H9 (cell line): ENCODE measurements around the gene WRAP73. TPM values are rescaled to one million over a fixed set of nuclear protein-coding genes. Genes with fewer than 3 reads are reported as not detected.

Source experiments
- DNase-seq: peaks from one replicate; pipeline ENCODE4 v3.0.0-alpha.2; 2017
- H2AFZ ChIP-seq: one replicate; pipeline ENCODE4 v1.6.1; 2013; ENCODE audit warnings: mild to moderate bottlenecking, low read length, control low read depth, moderate library complexity
- H2AK5ac ChIP-seq: 2 replicates; pipeline ENCODE4 v1.6.1; 2013; ENCODE audit warnings: low read length, control low read depth, mixed read lengths; ENCODE audit not compliant: insufficient read length
- H2BK120ac ChIP-seq: one replicate; pipeline ENCODE4 v1.6.1; 2013; ENCODE audit warnings: low read depth, mild to moderate bottlenecking, low read length, control low read depth, inconsistent platforms; ENCODE audit not compliant: poor library complexity, severe bottlenecking
- H2BK12ac ChIP-seq: 2 replicates; pipeline ENCODE4 v1.6.1; 2013; ENCODE audit warnings: low read length, control low read depth, mixed read lengths, low read depth; ENCODE audit not compliant: insufficient read length
- H2BK15ac ChIP-seq: 2 replicates; pipeline ENCODE4 v1.6.1; 2013; ENCODE audit warnings: low read depth, low read length, control low read depth
- H2BK20ac ChIP-seq: one replicate; pipeline ENCODE4 v1.6.1; 2013; ENCODE audit warnings: low read depth, mild to moderate bottlenecking, low read length, control low read depth, inconsistent platforms; ENCODE audit not compliant: poor library complexity, severe bottlenecking
- H2BK5ac ChIP-seq: 2 replicates; pipeline ENCODE4 v1.6.1; 2013; ENCODE audit warnings: low read length, control low read depth, mixed read lengths; ENCODE audit not compliant: insufficient read length
- H3K14ac ChIP-seq: 2 replicates; pipeline ENCODE4 v1.6.1; 2013; ENCODE audit warnings: low read length, control low read depth; ENCODE audit not compliant: insufficient read depth
- H3K18ac ChIP-seq: 2 replicates; pipeline ENCODE4 v1.6.1; 2013; ENCODE audit warnings: low read depth, mild to moderate bottlenecking, mixed read lengths, low read length, control low read depth; ENCODE audit not compliant: insufficient read length
- H3K23ac ChIP-seq: 2 replicates; pipeline ENCODE4 v1.6.1; 2013; ENCODE audit warnings: low read length, control low read depth, mixed read lengths, low read depth; ENCODE audit not compliant: insufficient read length
- H3K23me2 ChIP-seq: 2 replicates; pipeline ENCODE4 v1.6.1; 2013; ENCODE audit warnings: low read depth, mild to moderate bottlenecking, mixed read lengths, low read length, control low read depth; ENCODE audit not compliant: insufficient read length, poor library complexity, severe bottlenecking
- H3K27ac ChIP-seq: 2 replicates; pipeline ENCODE4 v1.5.1; 2013; ENCODE audit warnings: low read length, control low read depth, mixed read lengths, low read depth; ENCODE audit not compliant: insufficient read length
- H3K27me3 ChIP-seq: 2 replicates; pipeline ENCODE4 v1.6.1; 2013; ENCODE audit warnings: low read length, control low read depth, inconsistent platforms; ENCODE audit not compliant: insufficient read depth
- H3K4ac ChIP-seq: 2 replicates; pipeline ENCODE4 v1.6.1; 2013; ENCODE audit warnings: low read depth, mild to moderate bottlenecking, control low read depth, inconsistent platforms, low read length, moderate library complexity
- H3K4me1 ChIP-seq: 2 replicates; pipeline ENCODE4 v1.6.1; 2013; ENCODE audit warnings: low read length, control low read depth, inconsistent platforms; ENCODE audit not compliant: insufficient read depth
- H3K4me2 ChIP-seq: 2 replicates; pipeline ENCODE4 v1.6.1; 2013; ENCODE audit warnings: low read length, control low read depth, mixed read lengths; ENCODE audit not compliant: insufficient read length, insufficient read depth
- H3K56ac ChIP-seq: 2 replicates; pipeline ENCODE4 v1.6.1; 2013; ENCODE audit warnings: low read depth, mild to moderate bottlenecking, mixed read lengths, low read length, control low read depth; ENCODE audit not compliant: insufficient read length
- H3K79me1 ChIP-seq: 2 replicates; pipeline ENCODE4 v1.6.1; 2013; ENCODE audit warnings: low read depth, mild to moderate bottlenecking, moderate library complexity, low read length, control low read depth, inconsistent platforms; ENCODE audit not compliant: insufficient read depth, poor library complexity, severe bottlenecking
- H3K79me2 ChIP-seq: 2 replicates; pipeline ENCODE4 v1.6.1; 2013; ENCODE audit warnings: low read length, control low read depth, inconsistent platforms; ENCODE audit not compliant: insufficient read depth
- H3K9ac ChIP-seq: 2 replicates; pipeline ENCODE4 v1.6.1; 2013; ENCODE audit warnings: low read length, control low read depth, mixed read lengths; ENCODE audit not compliant: insufficient read length; ENCODE audit errors: extremely low read depth
- H3K9me3 ChIP-seq: one replicate; pipeline ENCODE4 v1.6.1; 2013; ENCODE audit warnings: low read depth, low read length, inconsistent platforms; ENCODE audit not compliant: control insufficient read depth
- H3T11ph ChIP-seq: one replicate; pipeline ENCODE4 v1.6.1; 2013; ENCODE audit warnings: mild to moderate bottlenecking, low read length, control low read depth, inconsistent platforms
- H4K20me1 ChIP-seq: one replicate; pipeline ENCODE4 v1.6.1; 2013; ENCODE audit not compliant: control insufficient read depth, insufficient read length, insufficient read depth
- H4K5ac ChIP-seq: 2 replicates; pipeline ENCODE4 v1.6.1; 2013; ENCODE audit warnings: low read depth, mild to moderate bottlenecking, mixed read lengths, low read length, control low read depth; ENCODE audit not compliant: insufficient read length
- H4K8ac ChIP-seq: replicated peaks from 2 replicates; pipeline ENCODE4 v1.6.1; 2013; ENCODE audit warnings: low read length, control low read depth, mixed read lengths, low read depth; ENCODE audit not compliant: insufficient read length
- H4K91ac ChIP-seq: 2 replicates; pipeline ENCODE4 v1.6.1; 2013; ENCODE audit warnings: low read depth, mild to moderate bottlenecking, moderate library complexity, mixed read lengths, low read length, control low read depth; ENCODE audit not compliant: insufficient read length
- H3K27ac Mint-ChIP-seq, 3 experiments: 2 replicates in 2 of 3; 3 replicates in 1 of 3; pipeline ENCODE4 v1.8.0; 2020 to 2021; ENCODE audit warnings: mixed read lengths in 3 of 3, mild to moderate bottlenecking in 1 of 3, moderate library complexity in 1 of 3
- H3K27me3 Mint-ChIP-seq: 2 replicates; pipeline ENCODE4 v1.8.0; 2021; ENCODE audit warnings: low read depth, mild to moderate bottlenecking, moderate library complexity, mixed read lengths
- H3K36me3 Mint-ChIP-seq, 3 experiments: 2 replicates in 2 of 3; 3 replicates in 1 of 3; pipeline ENCODE4 v1.8.0; 2020 to 2021; ENCODE audit warnings: low read depth in 3 of 3, mixed read lengths in 3 of 3; ENCODE audit not compliant: insufficient read depth in 1 of 3
- H3K4me1 Mint-ChIP-seq, 2 experiments: 2 replicates each; pipeline ENCODE4 v1.8.0; 2020; ENCODE audit warnings: mixed read lengths in 2 of 2
- H3K4me3 Mint-ChIP-seq, 2 experiments: 2 replicates in 1 of 2; 3 replicates in 1 of 2; pipeline ENCODE4 v1.8.0; 2020 to 2021; ENCODE audit warnings: mild to moderate bottlenecking in 2 of 2, mixed read lengths in 2 of 2, moderate library complexity in 1 of 2
- H3K9me3 Mint-ChIP-seq, 2 experiments: 2 replicates in 1 of 2; 3 replicates in 1 of 2; pipeline ENCODE4 v1.8.0; 2020; ENCODE audit warnings: mild to moderate bottlenecking in 2 of 2, mixed read lengths in 2 of 2, moderate library complexity in 1 of 2
- CTCF ChIP-seq: fragments of 200-600 bp; sonication (generic); conservative IDR thresholded peaks from 3 replicates; pipeline ENCODE4 v1.8.0; 2021; ENCODE audit warnings: antibody characterized with exemption, mild to moderate bottlenecking
- WGBS: extraction: QIAGEN DNeasy Blood & Tissue Kit; methylation state at CpG from one replicate; pipeline ENCODE4 v1.1.7; 2013; ENCODE audit warnings: missing lambda C conversion rate, low lambda C conversion rate, mixed read lengths; ENCODE audit not compliant: insufficient read length; ENCODE audit errors: extremely low coverage; 5-methylcytosine and 5-hydroxymethylcytosine counted together
- total RNA-seq: library from RNA; stranded (reverse); gene quantifications from 2 replicates; pipeline ENCODE4 v1.2.1, GENCODE V29; 2021

Gene WRAP73
- total RNA-seq, 1 experiment from 2014 or later: 28.4 TPM

- peaks cover 14 to 25% of the 10 kb centered on the region in 2 experiments for H3K4me1 Mint-ChIP-seq
- no peaks in the 10 kb centered on the region for H3K36me3 Mint-ChIP-seq
- no peak overlapping the region for H2BK12ac ChIP-seq
- H3K27ac Mint-ChIP-seq: no peak overlapping the region
- no peak overlapping the region for H2AK5ac ChIP-seq
- H3K18ac ChIP-seq: no peak overlapping the region
- no peak for TF ChIP-seq CTCF
- H3K27ac ChIP-seq: no peak overlapping the region
- no peak overlapping the region for H3K9ac ChIP-seq
- whole genome bisulfite sequencing: no CpG with 5 or more reads among the region's 2 CpGs
- H3K9me3 ChIP-seq: no peaks in the 10 kb centered on the region
- no peak overlapping the region for H3K14ac ChIP-seq
- no peak overlapping the region for H2BK5ac ChIP-seq
- H3K9me3 Mint-ChIP-seq: no peaks in the 10 kb centered on the region
- peaks cover 57% of the 10 kb centered on the region for H3K27me3 Mint-ChIP-seq
- no peaks in the 10 kb centered on the region; the same call in 1 of the 2 replicates for H3K27me3 ChIP-seq
- no peak overlapping the region for H2BK120ac ChIP-seq
- H3K23me2 ChIP-seq: no peaks in the 10 kb centered on the region
- no peak overlapping the region for H2AFZ ChIP-seq
- no peaks in the 10 kb centered on the region for H3K4me1 ChIP-seq
- H3K79me2 ChIP-seq: no peaks in the 10 kb centered on the region
- H4K5ac ChIP-seq: no peak overlapping the region
- H4K91ac ChIP-seq: no peak overlapping the region
- H3K23ac ChIP-seq: no peak overlapping the region
- DNase-seq: no peak
- H3K4me2 ChIP-seq: no peak overlapping the region
- H2BK15ac ChIP-seq: no peak overlapping the region
- no peak overlapping the region for H3K4me3 Mint-ChIP-seq
- no peaks in the 10 kb centered on the region for H3K79me1 ChIP-seq
- no peak overlapping the region for H3K56ac ChIP-seq
- no peak overlapping the region for H3T11ph ChIP-seq
- H2BK20ac ChIP-seq: no peak overlapping the region
- H4K8ac ChIP-seq: no peak overlapping the region
- H3K4ac ChIP-seq: no peak overlapping the region
- H4K20me1 ChIP-seq: no peaks in the 10 kb centered on the region
Observed at GRCh38 chr1:3660704-3661103, 10.8 kb upstream of the WRAP73 start.
